Islet of Langerhans (tissue), 1 donor: Measurements from ENCODE around the gene KRT79.
"Not testable (repeated sequence)": the region's sequence is repeated elsewhere in the genome, so short reads cannot be mapped to it uniquely, and the experiment has no call there.

Experiments used
- FAIRE-seq: peaks from one replicate; lab custom pipeline; 2011; peaks lifted over from hg19 to GRCh38; lab: Jason Lieb, UNC

The KRT79 gene

DNA sequence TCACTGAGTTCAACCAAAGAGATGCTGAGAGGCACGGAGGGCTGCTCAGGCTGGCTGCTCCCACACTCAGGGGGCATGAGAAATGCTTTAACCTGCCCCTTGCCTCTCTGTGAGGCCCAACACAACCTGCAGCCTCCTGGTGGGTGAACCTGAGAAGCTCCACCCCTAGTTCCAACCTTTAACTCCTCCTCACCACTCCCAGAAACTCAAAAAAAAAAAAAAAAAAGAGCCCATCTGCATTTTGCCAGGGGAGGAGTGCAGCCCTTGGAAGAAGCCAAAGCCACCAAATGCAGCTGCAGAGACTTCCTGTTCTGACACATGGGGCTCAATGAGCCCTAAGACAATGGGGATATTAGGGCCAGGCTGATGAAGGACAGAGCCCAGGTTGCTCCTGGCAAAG is 29.1 kb downstream of the KRT79 start:
- no peak for FAIRE-seq

DNA sequence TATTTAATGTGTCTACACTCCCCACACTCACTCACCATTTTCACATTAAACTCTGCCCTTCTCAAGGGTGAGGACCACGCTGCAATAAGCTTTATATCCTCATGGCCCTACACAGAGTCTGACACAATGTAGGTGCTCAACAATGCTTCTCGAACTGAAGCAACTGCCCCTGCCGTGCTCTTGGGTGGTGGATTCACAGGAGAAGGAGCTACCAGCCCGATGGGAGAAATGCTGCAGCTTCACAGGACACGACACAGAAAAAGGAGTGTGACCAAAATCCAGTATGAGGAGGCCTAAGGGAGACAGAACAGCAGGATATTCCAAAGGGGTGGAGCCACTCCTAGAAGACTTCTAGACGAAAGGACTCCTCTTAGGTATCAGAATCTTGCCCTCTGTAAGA is 31.7 kb downstream of the KRT79 start:
- no peak for FAIRE-seq

DNA sequence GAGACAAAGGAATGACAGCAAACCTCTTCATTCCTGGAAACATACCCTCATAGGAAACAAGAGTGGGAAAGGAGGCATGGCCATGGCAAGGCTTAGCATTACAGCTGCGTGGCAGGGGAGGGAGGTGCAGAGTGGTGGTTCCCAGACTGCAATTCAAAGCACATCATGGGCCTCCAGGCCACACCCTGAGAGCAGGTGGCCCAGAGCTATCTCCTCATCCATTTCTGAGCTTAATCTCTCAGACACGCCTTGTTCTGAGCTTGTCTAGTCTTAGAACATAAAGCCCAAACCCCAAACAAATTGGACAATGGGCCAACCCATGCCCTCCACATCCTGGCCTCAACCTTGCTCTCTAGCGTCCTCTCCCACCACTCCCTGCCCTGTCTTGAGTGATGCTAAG is 32.3 kb downstream of the KRT79 start:
- FAIRE-seq: no peak

DNA sequence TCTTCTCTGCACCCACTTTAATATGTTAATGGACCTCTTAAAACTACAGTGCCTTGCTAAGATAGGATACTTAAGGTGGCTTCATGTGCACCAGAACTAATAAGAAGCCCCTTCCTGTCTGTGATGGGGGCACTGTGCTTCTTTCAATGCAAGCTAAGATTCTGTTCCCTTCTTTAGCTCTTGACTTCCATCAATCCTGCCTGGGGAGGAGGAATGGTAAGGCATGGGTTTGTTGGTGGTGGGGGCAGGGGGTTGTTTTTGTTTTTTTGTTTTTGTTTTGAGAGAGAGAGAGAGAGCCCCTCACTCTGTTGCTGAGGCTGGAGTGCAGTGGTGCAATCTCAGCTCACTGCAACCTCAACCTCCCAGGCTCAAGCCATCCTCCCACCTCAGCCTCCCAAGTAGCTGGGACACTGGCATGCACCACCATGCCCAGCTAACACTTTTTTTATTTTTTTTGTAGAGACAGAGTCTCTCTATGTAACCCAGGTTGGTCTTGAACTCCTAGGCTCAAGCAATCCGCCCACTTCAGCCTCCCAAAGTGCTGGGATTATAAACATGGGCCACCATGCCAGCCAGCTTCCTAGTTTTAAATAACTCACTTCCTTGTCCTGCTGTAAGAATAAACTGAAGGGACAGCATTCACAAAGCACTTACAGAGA is 33.7 kb downstream of the KRT79 start:
- no peak for FAIRE-seq

DNA sequence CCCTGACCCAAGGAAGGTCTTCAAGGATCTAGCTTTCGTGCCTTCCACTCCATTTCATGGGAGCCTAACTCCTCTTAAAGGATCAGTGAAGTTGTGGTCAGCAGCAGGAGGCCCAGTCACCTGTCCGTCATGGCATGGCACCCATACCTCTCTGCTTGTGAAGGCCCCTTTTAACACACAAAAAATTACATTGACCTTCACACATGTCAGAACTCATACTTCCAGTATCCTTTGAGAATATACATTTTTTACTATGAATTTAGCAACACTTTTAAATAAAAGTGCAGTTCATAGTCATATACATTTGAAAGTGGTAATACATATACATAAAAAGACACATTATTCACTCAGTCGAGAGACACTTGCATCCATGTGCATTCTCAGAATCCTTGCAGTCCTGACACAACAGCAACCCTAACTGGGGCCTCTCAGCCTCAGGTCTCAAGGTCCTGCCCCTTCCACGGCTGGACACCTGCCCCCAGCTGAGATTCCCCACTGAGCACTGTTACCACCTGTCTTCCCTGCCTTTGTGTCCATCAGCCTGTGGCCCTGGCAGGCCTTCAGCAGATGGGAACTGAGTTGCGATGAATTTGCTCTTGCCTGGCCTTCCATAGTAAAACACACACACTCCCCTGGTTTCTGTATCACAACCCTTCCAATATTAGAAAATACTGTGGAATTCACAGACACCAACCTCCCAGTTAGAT is 34.5 kb downstream of the KRT79 start:
- no peak for FAIRE-seq

DNA sequence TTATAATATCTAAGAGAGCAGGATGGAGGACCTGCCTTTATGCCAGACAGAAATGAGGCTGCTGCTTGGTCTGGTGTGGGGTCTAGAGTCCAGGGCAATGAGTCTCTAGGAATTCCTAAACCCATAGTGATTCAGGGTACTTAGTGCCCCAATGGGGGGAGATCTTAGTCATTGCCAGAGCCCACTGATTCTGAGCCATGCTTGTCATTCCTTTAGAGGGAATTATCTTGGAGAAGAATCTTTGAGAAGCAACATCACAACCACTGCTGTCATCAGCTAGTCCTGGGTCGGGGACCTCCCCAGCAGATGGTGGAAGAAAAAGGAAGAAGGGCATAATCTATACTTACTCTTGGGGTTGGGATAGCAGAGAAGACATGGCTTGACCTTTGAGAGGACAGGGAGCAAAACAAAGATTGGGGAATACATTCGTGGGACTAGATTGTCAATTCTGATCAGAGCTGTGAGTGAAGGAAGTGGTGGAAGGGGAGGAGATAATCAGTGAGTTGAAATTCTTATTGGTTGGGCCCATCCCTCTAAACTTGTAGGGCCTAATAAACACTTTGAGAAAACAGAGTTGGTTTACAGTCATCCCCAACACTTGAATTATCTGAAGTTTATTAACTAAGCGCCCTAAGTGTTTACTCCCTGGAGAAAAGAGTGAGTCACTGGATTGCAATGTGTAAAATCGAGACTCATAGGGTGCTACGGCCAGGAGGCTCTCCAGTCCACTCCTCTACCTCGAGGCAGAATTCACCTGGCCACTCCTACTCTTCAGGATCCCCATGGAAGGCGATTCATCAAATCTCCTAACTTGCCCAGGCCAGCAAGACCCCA is 35.2 kb downstream of the KRT79 start:
- no peak for FAIRE-seq

DNA sequence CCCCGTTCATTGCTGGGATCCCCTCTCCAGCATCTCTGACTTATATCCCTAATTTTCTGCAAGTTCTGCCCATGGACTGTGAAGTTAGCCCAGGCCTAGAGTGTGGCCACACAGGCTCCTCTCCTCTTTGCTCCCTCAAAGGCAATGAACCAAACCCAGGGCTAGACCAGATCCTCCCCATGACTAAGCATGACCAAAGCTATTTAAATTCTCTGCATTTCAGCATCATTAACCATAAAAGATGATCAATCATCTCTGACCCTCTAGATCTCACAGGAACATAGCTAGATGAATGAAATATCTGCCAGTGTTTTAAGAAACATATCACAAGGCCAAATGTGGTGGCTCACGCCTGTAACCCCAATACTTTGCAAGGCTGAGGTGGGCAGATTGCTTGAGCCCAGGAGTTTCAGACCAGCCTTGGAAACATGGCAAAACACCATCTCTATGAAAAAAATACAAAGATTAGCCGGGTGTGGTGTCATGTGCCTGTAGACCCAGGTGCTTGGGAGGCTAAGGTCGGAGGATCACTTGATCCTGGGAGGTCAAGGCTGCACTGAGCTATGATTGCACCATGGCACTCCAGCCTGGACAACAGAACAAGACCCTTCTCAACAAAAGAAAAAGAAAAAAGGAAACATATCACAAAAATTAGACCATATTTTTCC is 36.0 kb downstream of the KRT79 start:
- no peak for FAIRE-seq

DNA sequence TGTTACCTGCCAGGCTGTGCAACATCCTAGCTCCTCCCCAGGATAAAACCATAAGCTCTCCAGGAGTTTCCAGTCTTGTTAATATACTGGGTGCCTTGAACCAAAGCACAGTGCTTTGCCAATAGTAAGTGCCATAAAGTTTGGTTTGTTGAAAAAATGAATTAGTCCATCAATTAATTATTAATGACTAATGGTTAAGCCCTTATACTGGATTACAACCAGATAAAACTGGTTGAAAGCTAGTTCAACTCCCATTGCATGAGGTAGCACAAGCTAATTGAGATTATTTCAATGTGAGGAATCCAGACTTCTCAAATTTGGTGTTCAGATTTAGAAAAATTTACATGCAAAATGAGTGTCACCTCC is 36.6 kb downstream of the KRT79 start:
- FAIRE-seq: no peak

DNA sequence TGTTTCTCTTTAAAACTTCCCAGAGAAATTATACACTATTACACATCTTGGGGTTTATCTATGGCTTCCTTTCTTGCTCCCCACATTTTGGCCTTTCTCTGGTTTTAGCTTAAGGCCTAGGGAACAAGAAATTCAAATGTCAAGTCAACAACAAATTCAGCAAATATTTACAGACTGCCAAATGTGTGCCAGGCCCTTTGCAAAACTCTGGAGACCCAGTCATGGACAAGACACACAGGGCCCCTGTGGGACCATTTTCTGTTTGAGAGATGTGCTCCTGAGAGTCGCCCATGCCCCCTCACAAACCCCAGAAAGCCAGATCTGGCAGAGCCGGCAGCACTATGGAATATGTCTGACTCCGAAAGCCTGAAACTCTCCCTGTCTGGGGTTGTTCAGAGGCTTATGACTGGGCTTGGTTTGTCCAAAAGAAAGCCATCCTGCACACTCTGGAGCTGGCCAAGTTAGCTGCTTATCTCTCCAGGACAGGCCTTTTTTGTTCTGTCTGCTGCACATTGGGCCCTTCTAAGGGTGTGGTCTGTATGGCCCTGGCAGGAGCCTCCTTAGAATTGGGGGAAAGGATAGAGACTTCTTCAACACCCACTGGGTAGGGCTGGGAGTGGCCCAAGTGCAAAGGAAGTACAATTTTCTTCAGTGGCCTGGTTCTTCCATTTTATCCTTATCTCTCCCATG is 37.1 kb downstream of the KRT79 start:
- no peak for FAIRE-seq

DNA sequence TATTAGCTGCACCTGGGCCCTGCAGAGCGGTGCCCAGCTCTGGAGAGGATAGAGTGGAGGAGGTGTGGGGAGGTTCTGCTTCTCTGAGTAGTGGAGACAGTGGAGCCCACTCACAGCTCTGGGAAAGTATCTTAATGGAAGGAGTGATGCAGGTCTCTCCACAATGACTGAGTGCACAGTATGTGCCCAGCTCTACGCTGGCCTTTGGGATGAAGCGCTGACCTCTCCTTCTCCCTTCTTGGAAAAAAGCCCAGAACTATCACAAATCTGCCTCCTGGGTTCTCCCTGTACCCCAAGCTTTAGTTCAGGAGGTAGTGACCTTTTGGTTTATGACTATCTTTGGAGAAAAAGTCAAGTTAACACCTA is 37.7 kb downstream of the KRT79 start:
- FAIRE-seq: no peak

DNA sequence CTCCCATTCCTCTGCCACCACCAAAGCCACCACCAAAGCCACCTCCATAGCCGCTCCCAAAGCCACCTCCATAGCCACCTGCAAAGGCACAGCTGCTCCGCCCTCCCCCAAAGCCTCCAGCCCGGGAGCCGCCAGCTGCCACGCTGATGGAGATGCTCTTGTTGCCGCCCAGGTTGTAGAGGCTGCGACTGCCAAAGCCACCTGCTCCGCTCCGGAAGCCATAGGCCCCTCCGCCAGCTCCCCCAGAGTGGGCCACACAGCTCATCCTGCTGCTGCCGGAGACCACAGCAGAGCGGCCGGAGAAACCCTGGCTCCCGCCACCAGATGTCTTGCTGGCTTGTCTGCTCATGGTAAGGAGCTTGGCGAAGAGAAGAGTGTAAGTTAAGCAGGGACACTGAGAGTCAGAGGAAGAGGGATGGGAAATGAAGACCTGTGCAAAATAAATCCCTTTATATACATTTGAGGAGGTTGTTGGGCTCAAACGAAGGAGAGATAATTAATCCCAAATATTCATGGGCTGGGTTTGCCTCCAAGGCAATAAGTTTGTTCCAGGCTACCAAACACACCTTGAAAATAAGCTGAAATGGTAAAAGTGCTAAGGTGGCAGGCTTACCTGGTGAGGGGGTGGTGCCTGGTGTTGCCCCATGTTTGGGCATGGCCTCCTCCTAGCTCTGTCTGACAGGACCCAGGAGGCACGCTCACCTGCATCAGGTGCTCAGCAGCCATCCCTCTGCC is 38.2 kb downstream of the KRT79 start, which contains the start of gene KRT3:
TSS of gene KRT3 (minus strand) at position 424 of the 735 bp plus-strand sequence. CDS start at position 349, 75 bp downstream.
- no peak for FAIRE-seq

DNA sequence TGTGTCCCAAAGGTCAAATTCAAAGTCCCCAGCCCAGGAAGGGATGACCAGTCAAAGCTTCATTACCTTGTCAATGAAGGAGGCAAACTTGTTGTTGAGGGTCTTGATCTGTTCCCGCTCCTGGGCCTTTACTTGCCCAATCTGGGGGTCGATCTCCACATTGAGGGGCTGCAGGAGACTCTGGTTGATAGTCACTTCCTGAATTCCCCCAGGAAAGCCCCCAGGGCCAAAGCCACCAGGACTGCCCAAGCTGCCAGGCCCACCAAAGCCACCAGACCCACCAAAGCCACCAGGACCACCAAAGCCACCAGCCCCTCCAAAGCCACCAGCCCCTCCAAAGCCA is 38.8 kb downstream of the KRT79 start:
- not testable (repeated sequence) for FAIRE-seq

DNA sequence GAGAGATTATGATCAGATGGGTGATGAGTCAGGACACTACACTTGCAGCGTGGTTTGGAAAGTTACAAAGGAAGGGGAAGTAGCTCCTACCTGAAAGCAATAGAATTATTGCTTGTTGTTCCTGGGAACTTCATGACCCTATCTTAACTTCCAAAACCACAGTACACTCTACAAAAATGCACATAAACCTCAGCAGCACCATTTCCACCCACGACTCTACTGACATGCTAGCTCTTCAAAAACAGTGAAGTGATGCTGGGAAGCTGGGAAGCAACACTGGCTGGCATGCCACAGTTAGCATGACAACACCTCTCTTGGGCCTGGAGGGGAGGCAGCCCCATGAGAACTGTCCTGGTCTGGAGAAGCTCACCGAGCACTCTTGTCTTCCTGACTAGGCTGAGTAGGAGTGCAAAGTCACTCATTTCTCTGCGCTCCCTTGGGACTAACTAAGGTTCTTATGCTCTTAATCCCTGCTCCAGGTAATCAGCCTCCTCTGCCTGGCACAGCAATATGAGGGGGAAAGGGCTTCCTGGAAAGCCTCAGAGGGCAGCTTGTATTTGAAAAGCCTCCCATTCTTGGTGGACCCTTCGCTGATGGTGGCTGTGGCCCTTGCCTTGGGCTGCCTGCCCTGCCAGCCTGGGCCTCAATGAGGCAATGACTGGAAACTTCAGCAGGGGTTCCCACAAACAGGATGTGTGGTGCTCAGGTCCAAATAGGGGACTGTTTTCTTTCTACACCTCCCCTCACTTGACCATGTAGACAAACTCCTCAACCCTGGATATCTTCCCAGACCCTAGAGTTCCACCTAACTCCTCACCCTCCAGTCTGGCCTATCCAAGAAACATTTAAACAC is 39.4 kb downstream of the KRT79 start:
- no peak for FAIRE-seq

DNA sequence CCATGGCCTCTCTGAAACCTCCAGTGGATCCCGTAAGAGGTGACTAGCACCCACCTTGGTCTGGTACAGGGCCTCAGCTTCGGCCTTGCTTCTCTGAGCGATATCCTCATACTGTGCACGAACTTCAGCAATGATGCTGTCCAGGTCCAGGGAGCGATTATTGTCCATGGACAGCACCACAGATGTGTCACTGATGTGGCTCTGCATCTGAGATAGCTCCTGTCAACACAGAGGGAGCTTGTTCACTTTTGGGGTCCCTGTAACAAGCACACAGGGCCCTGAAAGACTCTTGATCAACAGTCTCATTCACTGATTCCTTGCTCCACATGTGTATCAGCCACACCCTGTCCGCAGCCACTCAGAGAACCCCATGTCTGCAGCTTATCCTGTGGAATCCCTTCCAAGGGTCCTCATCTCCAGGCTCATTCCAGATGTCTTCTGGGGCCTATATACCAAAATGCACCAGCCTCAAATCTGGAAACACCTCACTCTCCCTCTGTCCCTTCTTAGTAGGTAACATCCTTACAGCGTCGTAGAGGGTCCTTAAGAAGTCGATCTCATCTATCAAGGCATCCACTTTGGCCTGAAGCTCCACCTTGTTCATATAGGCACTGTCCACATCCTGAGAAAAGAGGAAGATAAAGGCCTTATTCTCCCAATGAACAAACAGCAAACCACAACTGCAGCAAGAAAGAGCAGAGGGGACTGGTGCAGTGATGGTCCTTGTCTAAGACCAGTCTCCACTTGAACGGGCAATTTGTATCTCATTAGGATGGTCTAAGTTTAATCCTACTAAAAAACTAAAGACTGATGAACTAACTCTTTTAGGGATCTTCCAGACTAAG is 41.7 kb downstream of the KRT79 start:
- FAIRE-seq: no peak

DNA sequence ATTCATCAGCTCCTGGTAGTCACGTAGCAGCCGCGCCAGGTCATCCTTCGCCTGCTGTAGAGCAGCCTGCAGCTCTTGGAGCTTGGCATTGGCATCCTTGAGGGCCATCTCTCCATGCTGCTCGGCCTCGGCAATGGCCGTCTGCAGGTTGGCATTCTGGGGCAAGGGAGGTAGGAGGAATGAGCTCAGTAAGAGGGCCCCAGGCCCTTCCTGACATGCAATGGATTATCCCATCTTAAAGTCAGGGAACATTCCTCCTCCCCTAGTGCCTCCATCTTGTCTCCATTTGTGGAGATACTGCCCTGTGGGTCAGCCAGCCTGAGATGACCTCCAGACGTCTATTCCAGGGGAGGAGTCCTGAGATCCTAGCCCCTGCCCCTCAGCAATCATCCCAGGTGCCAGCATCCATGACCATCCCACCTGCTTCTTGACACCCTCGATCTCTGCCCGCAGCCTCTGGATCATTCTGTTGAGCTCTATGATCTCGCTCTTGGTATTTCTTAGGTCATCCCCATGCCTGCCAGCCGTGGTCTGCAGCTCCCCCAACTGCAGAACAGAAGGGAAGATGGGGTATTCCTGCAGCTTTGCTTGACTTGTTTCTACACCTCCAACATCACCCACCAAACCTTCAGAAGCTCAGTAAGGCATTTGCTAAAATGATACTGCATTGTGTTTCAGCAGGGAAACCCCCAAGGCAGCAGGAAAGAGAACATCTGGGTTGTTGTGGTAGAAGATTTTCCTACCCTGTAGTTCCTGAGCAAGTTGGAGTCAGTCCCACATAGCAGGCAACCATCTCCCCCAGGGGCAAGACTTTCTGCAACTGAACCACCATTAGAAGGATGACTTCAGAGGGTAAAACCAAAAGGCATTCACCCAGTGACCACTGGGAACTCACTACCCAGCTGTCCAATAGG is 42.6 kb downstream of the KRT79 start:
- FAIRE-seq: no peak

DNA sequence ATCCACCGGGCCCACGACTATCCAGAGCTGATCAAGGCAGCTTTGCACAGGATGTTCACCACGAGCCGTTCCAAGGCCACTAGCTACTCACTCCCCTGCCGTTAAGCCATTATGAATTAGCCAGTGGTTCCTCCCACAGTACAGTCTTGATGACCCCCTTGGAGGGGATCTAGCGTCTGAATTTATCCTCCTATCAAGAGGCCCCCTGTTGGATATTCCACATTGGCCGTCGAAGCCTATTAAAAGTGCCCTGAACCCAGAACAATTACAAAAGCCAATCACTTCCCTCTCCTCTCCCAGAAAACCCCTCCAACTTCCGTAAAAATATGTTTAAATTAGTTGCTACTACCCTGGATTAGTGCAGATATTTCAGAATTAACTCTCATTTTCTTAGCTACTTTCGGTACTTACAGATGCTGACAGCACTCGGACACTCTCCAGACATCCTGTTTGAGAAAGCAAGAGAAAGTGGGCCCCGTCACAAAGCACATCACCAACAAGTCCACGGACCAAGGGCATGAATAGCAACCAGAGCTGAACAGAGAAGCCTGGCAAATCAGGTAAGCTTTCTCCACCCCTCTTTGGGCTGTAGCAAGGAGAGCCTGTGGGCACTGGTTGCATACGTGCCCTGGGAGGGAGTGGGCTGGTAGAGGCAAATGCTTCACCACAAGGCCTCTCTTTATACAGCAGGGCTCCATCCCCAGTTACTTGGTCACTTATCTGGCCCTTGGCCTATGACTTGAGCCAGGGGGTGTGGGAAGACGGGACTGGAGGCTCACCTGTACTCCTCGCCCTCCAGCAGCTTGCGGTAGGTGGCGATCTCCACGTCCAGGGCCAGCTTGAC is 43.5 kb downstream of the KRT79 start:
- no peak for FAIRE-seq

DNA sequence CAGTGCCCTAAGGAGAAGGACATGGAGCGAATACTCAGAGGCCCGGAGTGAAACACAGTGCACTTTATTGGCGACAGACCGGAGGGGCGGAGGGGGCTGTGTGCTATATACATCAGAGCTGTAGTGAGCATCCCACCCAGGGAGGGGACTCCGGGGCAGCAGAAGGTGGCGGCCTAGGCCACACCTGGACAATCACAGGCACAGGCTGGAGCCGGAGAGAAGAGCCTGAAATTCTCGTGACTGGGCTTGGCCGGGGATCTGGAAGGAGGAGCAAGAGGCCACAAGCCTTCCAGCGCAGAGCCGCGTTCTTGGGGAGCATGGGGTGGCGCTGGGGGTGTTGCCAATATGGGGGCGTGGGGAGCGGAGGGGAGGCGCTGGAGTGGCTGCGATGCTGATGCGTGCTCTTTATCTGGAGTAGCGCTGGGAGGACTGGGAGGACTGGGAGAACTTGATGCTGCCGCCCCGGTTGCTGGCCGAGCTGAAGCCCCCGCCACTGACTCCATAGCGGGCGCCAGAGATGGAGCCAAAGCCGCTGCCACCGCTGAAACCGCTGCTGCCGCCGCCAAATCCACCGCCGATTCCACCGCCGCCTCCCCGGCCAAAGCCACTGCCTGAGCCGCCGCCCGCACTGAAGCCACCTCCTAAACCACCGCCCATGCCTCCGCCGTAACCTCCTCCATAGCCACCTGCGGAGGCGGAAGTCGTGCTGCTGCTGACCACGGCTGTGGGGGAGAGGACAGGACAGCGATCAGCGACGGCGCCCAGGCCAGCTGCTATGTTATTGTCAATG is 44.3 kb downstream of the KRT79 start:
- no peak for FAIRE-seq
